ENCODE measurements around the gene MAN1C1. TPM values are rescaled to one million over a fixed set of nuclear protein-coding genes. Genes with fewer than 3 reads are reported as not detected.

MAN1C1 gene
- total and polyA plus RNA-seq, 9 of the 15 experiments (the other 6 are each of a cell fraction or from before 2014, with no cell fraction given), result 0.04 to 0.44 (median 0.10) TPM; not detected in 3

- no peaks in the 10 kb centered on the region for H3K36me3 ChIP-seq (ENCODE audit: control insufficient read depth, insufficient read depth, low read length)
- H3K9me3 ChIP-seq (replicated peaks; ENCODE audit: control insufficient read depth, insufficient read depth, low read depth, low read length), result no peaks in the 10 kb centered on the region
- no peak overlapping the region for H2AFZ ChIP-seq (ENCODE audit: low read depth, low read length)
- 0% methylated on average over 4 of the region's 4 CpGs for WGBS (ENCODE audit: insufficient coverage, low coverage, missing lambda C conversion rate)
- intact Hi-C loops (cut with micrococcal nuclease), result no loop called here
- no peaks in the 10 kb centered on the region for H3K9me1 ChIP-seq (ENCODE audit: control insufficient read depth, insufficient read depth, low read length)
- BruUV-seq (replicated peaks), result no TSS peak
- no peaks in the 10 kb centered on the region for H3K79me2 ChIP-seq (ENCODE audit: control insufficient read depth, insufficient read depth, low read length)
- FAIRE-seq (no peak), ATAC-seq (no peak), DNase-seq (ENCODE audit: extremely low read depth in 1 of 4, low spot score in 3 of 4) (no peak)
- peaks cover 0 to 3% of the 10 kb centered on the region in 2 experiments; a peak in 2 of 5 replicates for H3K4me1 ChIP-seq (replicated peaks in 1 of 2; ENCODE audit: control insufficient read depth in 2 of 2, insufficient read depth in 2 of 2, low read length in 2 of 2)
- CTCF ChIA-PET (ENCODE audit: low intra/inter-chr PET ratio), result no interaction called here
- H3K4me2 ChIP-seq (ENCODE audit: insufficient read depth, low read length), result no peak overlapping the region
- no peak overlapping the region for H3K27ac ChIP-seq (ENCODE audit: extremely low read depth, low read depth, low read length)
- POLR2A ChIA-PET, result interaction anchor here (1.0 to 1.9 kb wide), 2 partner anchors 10 to 48 kb away, joined by 3 to 7 read pairs; no protein-coding TSS in a partner anchor
- H4K20me1 ChIP-seq (replicated peaks; ENCODE audit: control insufficient read depth, insufficient read depth, low read length), result 0 out of 2 replicates have a peak, but pooled peaks cover 3% of the 10 kb centered on the region
- no peak overlapping the region for H3K9ac ChIP-seq (ENCODE audit: insufficient read depth in 1 of 2, low read depth in 2 of 2, low read length in 2 of 2)
- in situ Hi-C loops (cut with MboI), result no loop called here
- peaks cover 28 to 71% of the 10 kb centered on the region in 2 experiments for H3K27me3 ChIP-seq (ENCODE audit: control insufficient read depth in 2 of 2, insufficient read depth in 2 of 2, low read length in 2 of 2)
- H3K4me3 ChIP-seq, result no peak overlapping the region
- no peak for TF ChIP-seq HNRNPH1 (optimal IDR thresholded peaks at IDR 0.05; ENCODE audit: low read depth, low read length)
- TF ChIP-seq TAF7 (tag; IDR thresholded peaks at IDR 0.05), result no peak
- TF ChIP-seq CXXC5 (CRISPR knock-in tag; IDR thresholded peaks at IDR 0.05), result no peak
- no peak for TF ChIP-seq POLR2AphosphoS2 (IDR thresholded peaks at IDR 0.05; ENCODE audit: low read length)
- no peak for TF ChIP-seq NEUROD1 (IDR thresholded peaks at IDR 0.05; ENCODE audit: borderline replicate concordance, low read depth, low read length, partially characterized antibody)
- TF ChIP-seq ETV1 (tag; conservative IDR thresholded peaks at IDR 0.05; ENCODE audit: low read depth), result no peak
- TF ChIP-seq POLR2A (conservative IDR thresholded peaks at IDR 0.05), result no peak
- TF ChIP-seq GATAD2B (IDR thresholded peaks at IDR 0.05; ENCODE audit: borderline replicate concordance), result no peak
- TF ChIP-seq SNIP1 (IDR thresholded peaks at IDR 0.05; ENCODE audit: low read depth), result no peak
- TF ChIP-seq HMG20B (CRISPR knock-in tag; IDR thresholded peaks at IDR 0.05), result no peak
- TF ChIP-seq, protein P1, sequence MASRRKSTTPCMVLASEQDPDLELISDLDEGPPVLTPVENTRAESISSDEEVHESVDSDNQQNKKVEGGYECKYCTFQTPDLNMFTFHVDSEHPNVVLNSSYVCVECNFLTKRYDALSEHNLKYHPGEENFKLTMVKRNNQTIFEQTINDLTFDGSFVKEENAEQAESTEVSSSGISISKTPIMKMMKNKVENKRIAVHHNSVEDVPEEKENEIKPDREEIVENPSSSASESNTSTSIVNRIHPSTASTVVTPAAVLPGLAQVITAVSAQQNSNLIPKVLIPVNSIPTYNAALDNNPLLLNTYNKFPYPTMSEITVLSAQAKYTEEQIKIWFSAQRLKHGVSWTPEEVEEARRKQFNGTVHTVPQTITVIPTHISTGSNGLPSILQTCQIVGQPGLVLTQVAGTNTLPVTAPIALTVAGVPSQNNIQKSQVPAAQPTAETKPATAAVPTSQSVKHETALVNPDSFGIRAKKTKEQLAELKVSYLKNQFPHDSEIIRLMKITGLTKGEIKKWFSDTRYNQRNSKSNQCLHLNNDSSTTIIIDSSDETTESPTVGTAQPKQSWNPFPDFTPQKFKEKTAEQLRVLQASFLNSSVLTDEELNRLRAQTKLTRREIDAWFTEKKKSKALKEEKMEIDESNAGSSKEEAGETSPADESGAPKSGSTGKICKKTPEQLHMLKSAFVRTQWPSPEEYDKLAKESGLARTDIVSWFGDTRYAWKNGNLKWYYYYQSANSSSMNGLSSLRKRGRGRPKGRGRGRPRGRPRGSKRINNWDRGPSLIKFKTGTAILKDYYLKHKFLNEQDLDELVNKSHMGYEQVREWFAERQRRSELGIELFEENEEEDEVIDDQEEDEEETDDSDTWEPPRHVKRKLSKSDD (conservative IDR thresholded peaks at IDR 0.05; ENCODE audit: low read length), result no peak
- TF ChIP-seq DDX20 (tag; IDR thresholded peaks at IDR 0.05; ENCODE audit: low read depth), result no peak
- TF ChIP-seq, protein P2, sequence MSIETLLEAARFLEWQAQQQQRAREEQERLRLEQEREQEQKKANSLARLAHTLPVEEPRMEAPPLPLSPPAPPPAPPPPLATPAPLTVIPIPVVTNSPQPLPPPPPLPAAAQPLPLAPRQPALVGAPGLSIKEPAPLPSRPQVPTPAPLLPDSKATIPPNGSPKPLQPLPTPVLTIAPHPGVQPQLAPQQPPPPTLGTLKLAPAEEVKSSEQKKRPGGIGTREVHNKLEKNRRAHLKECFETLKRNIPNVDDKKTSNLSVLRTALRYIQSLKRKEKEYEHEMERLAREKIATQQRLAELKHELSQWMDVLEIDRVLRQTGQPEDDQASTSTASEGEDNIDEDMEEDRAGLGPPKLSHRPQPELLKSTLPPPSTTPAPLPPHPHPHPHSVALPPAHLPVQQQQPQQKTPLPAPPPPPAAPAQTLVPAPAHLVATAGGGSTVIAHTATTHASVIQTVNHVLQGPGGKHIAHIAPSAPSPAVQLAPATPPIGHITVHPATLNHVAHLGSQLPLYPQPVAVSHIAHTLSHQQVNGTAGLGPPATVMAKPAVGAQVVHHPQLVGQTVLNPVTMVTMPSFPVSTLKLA (conservative IDR thresholded peaks at IDR 0.05), result no peak
Measured at GRCh38 chr1:25732821-25733220, 116.2 kb downstream of the MAN1C1 start.
